Left renal pelvis (tissue), 4 donors: ENCODE results near the gene DNAJB2. TPM values are rescaled to one million over a fixed set of nuclear protein-coding genes. Genes with fewer than 3 reads are reported as not detected.
"Not testable (repeated sequence)": the region's sequence is repeated elsewhere in the genome, so short reads cannot be mapped to it uniquely, and the experiment has no call there.

Experiments
- DNase-seq, 4 donors: peaks; one replicate each; pipeline ENCODE4 v3.0.0-alpha.2; 2013; ENCODE audit warnings: low read depth in 4 of 4, low spot score in 3 of 4
- polyA plus RNA-seq, 4 donors: library from polyadenylated mRNA; unstranded; fragments of 120-200 nt; gene quantifications; one replicate each; pipeline ENCODE4 v1.2.1, GENCODE V29; 2013; ENCODE audit not compliant: insufficient read length in 4 of 4

The DNAJB2 gene
- polyA plus RNA-seq, 4 donors, result 52.1 to 80.6 (median 72.7) TPM

GRCh38 chr2:219254590-219255201 lies 24.5 kb upstream of the DNAJB2 start:
- no peak for DNase-seq

- DNase-seq, result not testable (repeated sequence)
These were observed 20.2 kb upstream of the DNAJB2 start for GRCh38 chr2:219258942-219259341.

- no peak for DNase-seq
These were observed 17.9 kb upstream of the DNAJB2 start for GRCh38 chr2:219261024-219261855.

- DNase-seq, result no peak
These were observed 12.9 kb upstream of the DNAJB2 start for GRCh38 chr2:219266232-219266631.

- DNase-seq, result no peak
These were observed 12.3 kb upstream of the DNAJB2 start for GRCh38 chr2:219266886-219267285.

GRCh38 chr2:219268294-219268693 lies 10.9 kb upstream of the DNAJB2 start:
- DNase-seq, result no peak

- no peak for DNase-seq
These were observed 9.7 kb upstream of the DNAJB2 start for GRCh38 chr2:219269362-219270054.

- no peak for DNase-seq
These were observed 9.2 kb upstream of the DNAJB2 start for GRCh38 chr2:219270055-219270372.

- no peak for DNase-seq
These were observed 8.1 kb upstream of the DNAJB2 start for GRCh38 chr2:219271021-219271420.

GRCh38 chr2:219272356-219272755 lies 6.8 kb upstream of the DNAJB2 start:
- DNase-seq, result no peak

GRCh38 chr2:219272995-219273394 lies 6.2 kb upstream of the DNAJB2 start:
- DNase-seq, result no peak

GRCh38 chr2:219273937-219274336 lies 5.2 kb upstream of the DNAJB2 start:
- DNase-seq, result no peak

- DNase-seq, result no peak
These were observed 4.7 kb upstream of the DNAJB2 start for GRCh38 chr2:219274361-219274921.

- DNase-seq, result no peak
These were observed 1.2 kb upstream of the DNAJB2 start for GRCh38 chr2:219277703-219278654.

- DNase-seq, result no peak
These were observed 463 bp upstream of the DNAJB2 start for GRCh38 chr2:219278655-219279150.

- DNase-seq, result no peak
These were observed 850 bp downstream of the DNAJB2 start for GRCh38 chr2:219279916-219280516.

- DNase-seq, result no peak
These were observed 1.5 kb downstream of the DNAJB2 start for GRCh38 chr2:219280651-219281050.

- DNase-seq, result no peak
These were observed 2.4 kb downstream of the DNAJB2 start for GRCh38 chr2:219281588-219281987.

- DNase-seq, result no peak
These were observed 3.2 kb downstream of the DNAJB2 start for GRCh38 chr2:219282375-219282774.
